SK-N-MC (cell line): Measurements from ENCODE around the gene ATP6V1D.

Experiments
- EZH2 ChIP-seq: fragments of 200-600 bp; sonication (generic); IDR thresholded peaks from one replicate; pipeline ENCODE4 v1.6.1; 2017; ENCODE audit warnings: antibody characterized with exemption
- POLR2AphosphoS5 ChIP-seq: IDR thresholded peaks from 2 replicates; pipeline ENCODE4 v1.6.1; 2012; ENCODE audit warnings: mild to moderate bottlenecking, low read depth, low read length, borderline replicate concordance

- no peak for TF ChIP-seq POLR2AphosphoS5
- TF ChIP-seq EZH2 = no peak
These were observed 33.2 kb upstream of the ATP6V1D start for GRCh38 chr14:67392800-67393199.
